ENCODE measurements around the gene KCNQ1.

KCNQ1 gene

GRCh38 chr11:2660357-2660939 is 215.6 kb downstream of the KCNQ1 start:
- DNase-seq, result no peak

GRCh38 chr11:2661173-2662023 is 216.6 kb downstream of the KCNQ1 start:
- no peak for DNase-seq

- DNase-seq, result no peak
Measured at GRCh38 chr11:2662024-2662312, 217.2 kb downstream of the KCNQ1 start.

GRCh38 chr11:2662430-2663299 is 217.9 kb downstream of the KCNQ1 start:
- DNase-seq, result no peak

- DNase-seq, result no peak
Measured at GRCh38 chr11:2663506-2663905, 218.7 kb downstream of the KCNQ1 start.

- DNase-seq, result no peak
Measured at GRCh38 chr11:2663915-2664314, 219.1 kb downstream of the KCNQ1 start.

- no peak for DNase-seq
Measured at GRCh38 chr11:2664376-2664775, 219.6 kb downstream of the KCNQ1 start.

GRCh38 chr11:2664791-2665525 is 220.2 kb downstream of the KCNQ1 start:
- no peak for DNase-seq

GRCh38 chr11:2665526-2666400 is 221.0 kb downstream of the KCNQ1 start:
- no peak for DNase-seq

GRCh38 chr11:2666401-2666741 is 221.6 kb downstream of the KCNQ1 start:
- DNase-seq, result no peak

GRCh38 chr11:2666828-2667570 is 222.2 kb downstream of the KCNQ1 start:
- no peak for DNase-seq

GRCh38 chr11:2667940-2668339 is 223.1 kb downstream of the KCNQ1 start:
- no peak for DNase-seq

- DNase-seq, result no peak
Measured at GRCh38 chr11:2668876-2669275, 224.1 kb downstream of the KCNQ1 start.

- DNase-seq, result no peak
Measured at GRCh38 chr11:2669634-2670469, 225.0 kb downstream of the KCNQ1 start.

GRCh38 chr11:2670541-2671100 is 225.8 kb downstream of the KCNQ1 start:
- DNase-seq, result no peak

- DNase-seq, result no peak
Measured at GRCh38 chr11:2671748-2672147, 226.9 kb downstream of the KCNQ1 start.

- no peak for DNase-seq
Measured at GRCh38 chr11:2672553-2673249, 227.9 kb downstream of the KCNQ1 start.

GRCh38 chr11:2673250-2673610 is 228.4 kb downstream of the KCNQ1 start:
- DNase-seq, result no peak

- no peak for DNase-seq
Measured at GRCh38 chr11:2673871-2674471, 229.2 kb downstream of the KCNQ1 start.
